A549 (cell line): Measurements from ENCODE around the gene NTNG1. TPM values are rescaled to one million over a fixed set of nuclear protein-coding genes. Genes with fewer than 3 reads are reported as not detected.

ENCODE experiments used
- ATAC-seq, 2 experiments: fragments of 200-7000 bp in 1 of 2; fragments of >200 bp in 1 of 2; cut with Nextera tagmentation in 1 of 2; cut with Tn5 transposase in 1 of 2; 3 replicates each; pipeline versions ENCODE4 v1.8.0 to v1.9.1; 2018 to 2020; ENCODE audit warnings: mild to moderate bottlenecking in 1 of 2, moderate library complexity in 1 of 2
- CTCF ChIA-PET: fragments of 300-600 bp; sonication (Branson Sonifier 250); formaldehyde crosslinking; extraction: SDS; loops from one replicate; lab custom pipeline; 2021; ENCODE audit warnings: antibody characterized with exemption, inconsistent platforms; lab: Yijun Ruan, JAX
- POLR2A ChIA-PET: fragments of 350-600 bp; formaldehyde crosslinking; extraction: SDS; loops from one replicate; lab custom pipeline; 2021; ENCODE audit warnings: antibody characterized with exemption, inconsistent platforms; lab: Yijun Ruan, JAX
- DNase-seq, 2 experiments: peaks; one replicate each; pipeline versions ENCODE4 v3.0.0 to v3.0.0-alpha.2; 2011 to 2016; ENCODE audit warnings: low read depth in 1 of 2, low spot score in 1 of 2
- FAIRE-seq: peaks from 2 replicates; lab custom pipeline; 2011; peaks lifted over from hg19 to GRCh38; lab: Jason Lieb, UNC
- H3K27ac ChIP-seq, 2 experiments: fragments of >200 bp; sonication (Bioruptor Twin); formaldehyde crosslinking; 3 replicates each; pipeline ENCODE4 v1.5.1; 2016 to 2017
- H3K4me1 ChIP-seq: fragments of >200 bp; sonication (Bioruptor Twin); formaldehyde crosslinking; 3 replicates; pipeline ENCODE4 v1.6.1; 2016
- H3K4me2 ChIP-seq: fragments of >200 bp; sonication (Bioruptor Twin); formaldehyde crosslinking; 3 replicates; pipeline ENCODE4 v1.6.1; 2016
- H3K4me3 ChIP-seq: fragments of >200 bp; sonication (Bioruptor Twin); formaldehyde crosslinking; 3 replicates; pipeline ENCODE4 v1.5.1; 2016
- H3K9me3 ChIP-seq: fragments of >200 bp; sonication (Bioruptor Twin); formaldehyde crosslinking; 3 replicates; pipeline ENCODE4 v1.6.1; 2016
- BHLHE40 ChIP-seq: IDR thresholded peaks from 2 replicates; pipeline ENCODE4 v1.6.1; 2012; ENCODE audit warnings: low read depth, low read length, inconsistent platforms
- CHD4 ChIP-seq: fragments of 200-600 bp; sonication (generic); IDR thresholded peaks from 2 replicates; pipeline ENCODE4 v1.6.1; 2016; ENCODE audit warnings: antibody characterized with exemption, mild to moderate bottlenecking, borderline replicate concordance
- EHMT2 ChIP-seq: fragments of 200-600 bp; sonication (generic); IDR thresholded peaks from 2 replicates; pipeline ENCODE4 v1.6.1; 2016; ENCODE audit warnings: antibody characterized with exemption, low read depth, mild to moderate bottlenecking, moderate library complexity
- EP300 ChIP-seq, 2 experiments: fragments of >200 bp; sonication (Bioruptor Twin); formaldehyde crosslinking; IDR thresholded peaks; 2 replicates in 1 of 2; 3 replicates in 1 of 2; pipeline ENCODE4 v1.6.1; 2016 to 2017
- ESRRA ChIP-seq: fragments of 150-350 bp; IDR thresholded peaks from 2 replicates; pipeline ENCODE4 v1.6.1; 2014; ENCODE audit warnings: mild to moderate bottlenecking, low read length, borderline replicate concordance
- FOSB ChIP-seq: fragments of 250-450 bp; sonication (Bioruptor Pico); IDR thresholded peaks from 2 replicates; pipeline ENCODE4 v1.5.0; 2020; ENCODE audit warnings: mild to moderate bottlenecking, moderate library complexity
- FOSL2 ChIP-seq, 2 experiments: fragments of 450-650 bp in 1 of 2; fragments of >200 bp in 1 of 2; sonication (Bioruptor Twin) in 1 of 2; formaldehyde crosslinking; IDR thresholded peaks; 2 replicates each; pipeline versions ENCODE4 v1.5.0 to v1.6.1; 2016 to 2020; ENCODE audit warnings: mild to moderate bottlenecking in 1 of 2, moderate library complexity in 1 of 2
- HDAC2 ChIP-seq: fragments of 200-600 bp; sonication (generic); IDR thresholded peaks from 2 replicates; pipeline ENCODE4 v1.6.1; 2016
- HOXA7 ChIP-seq: fragments of 250-450 bp; sonication (Bioruptor Pico); IDR thresholded peaks from 2 replicates; pipeline ENCODE4 v1.5.0; 2020; ENCODE audit warnings: mild to moderate bottlenecking, moderate library complexity
- HOXB5 ChIP-seq: fragments of 250-450 bp; sonication (Bioruptor Pico); IDR thresholded peaks from 2 replicates; pipeline ENCODE4 v1.5.0; 2020; ENCODE audit warnings: mild to moderate bottlenecking, moderate library complexity
- MAZ ChIP-seq: fragments of 150-350 bp; IDR thresholded peaks from 2 replicates; pipeline ENCODE4 v1.6.1; 2014; ENCODE audit warnings: antibody characterized with exemption, low read depth, low read length, borderline replicate concordance
- MYC ChIP-seq: IDR thresholded peaks from 2 replicates; pipeline ENCODE4 v1.6.1; 2012; ENCODE audit warnings: mild to moderate bottlenecking, inconsistent platforms, low read length, improper control_type of control experiment, borderline replicate concordance
- NFE2L2 ChIP-seq: fragments of 150-350 bp; conservative IDR thresholded peaks from 2 replicates; pipeline ENCODE4 v1.6.1; 2014; ENCODE audit warnings: low read length
- NR3C1 ChIP-seq: fragments of >200 bp; sonication (Bioruptor Twin); formaldehyde crosslinking; IDR thresholded peaks from 3 replicates; pipeline ENCODE4 v1.6.1; 2017
- RAD21 ChIP-seq, 2 experiments: fragments of >200 bp in 1 of 2; sonication (Bioruptor Twin) in 1 of 2; formaldehyde crosslinking in 1 of 2; IDR thresholded peaks in 1 of 2; conservative IDR thresholded peaks in 1 of 2; 2 replicates in 1 of 2; 3 replicates in 1 of 2; pipeline ENCODE4 v1.6.1; 2012 to 2018; ENCODE audit warnings: inconsistent platforms in 1 of 2
- RCOR1 ChIP-seq: fragments of 150-350 bp; IDR thresholded peaks from 2 replicates; pipeline ENCODE4 v1.6.1; 2014; ENCODE audit warnings: antibody characterized with exemption, low read length, low read depth
- SMC3 ChIP-seq: fragments of >200 bp; sonication (Bioruptor Twin); formaldehyde crosslinking; IDR thresholded peaks from 3 replicates; pipeline ENCODE4 v1.6.1; 2018; ENCODE audit warnings: inconsistent platforms
- WGBS: methylation state at CpG from one replicate; pipeline ENCODE4 v1.1.6; 2017; ENCODE audit errors: missing lambda C conversion rate; 5-methylcytosine and 5-hydroxymethylcytosine counted together
- polyA plus RNA-seq, 4 experiments: library from polyadenylated mRNA; depleted of rRNA in 3 of 4; stranded (reverse); fragments of >200 nt; fragmentation: RNase III in 1 of 4; extraction: RNeasy Plus Mini Kit Qiagen cat#74134 plus additional on column Dnase treatment in 1 of 4; gene quantifications; 2 replicates in 3 of 4; 3 replicates in 1 of 4; pipeline ENCODE4 v1.2.3, GENCODE V29; 2011 to 2017
- TF ChIP-seq, protein P1 (sequence below): fragments of >200 bp; sonication (Bioruptor Twin); formaldehyde crosslinking; IDR thresholded peaks from 3 replicates; pipeline ENCODE4 v1.6.1; 2016
- TF ChIP-seq, protein P2 (sequence below): fragments of 250-450 bp; sonication (Bioruptor Pico); IDR thresholded peaks from 2 replicates; pipeline ENCODE4 v1.5.0; 2021; ENCODE audit warnings: mild to moderate bottlenecking, moderate library complexity, borderline replicate concordance
- TF ChIP-seq, protein P3 (sequence below): fragments of 150-350 bp; IDR thresholded peaks from 2 replicates; pipeline ENCODE4 v1.6.1; 2014; ENCODE audit warnings: low read depth, mild to moderate bottlenecking, low read length
- TF ChIP-seq, protein P4 (sequence below): fragments of 200-600 bp; sonication (generic); IDR thresholded peaks from 2 replicates; pipeline ENCODE4 v1.6.1; 2016; ENCODE audit warnings: antibody characterized with exemption, mild to moderate bottlenecking, moderate library complexity
- TF ChIP-seq, protein P5 (sequence below): fragments of 450-650 bp; IDR thresholded peaks from 2 replicates; pipeline ENCODE4 v1.6.1; 2014; ENCODE audit warnings: antibody characterized with exemption

The NTNG1 gene
- polyA plus RNA-seq, 2 of the 4 experiments (the other 2 are of a cell fraction) = not detected

DNA sequence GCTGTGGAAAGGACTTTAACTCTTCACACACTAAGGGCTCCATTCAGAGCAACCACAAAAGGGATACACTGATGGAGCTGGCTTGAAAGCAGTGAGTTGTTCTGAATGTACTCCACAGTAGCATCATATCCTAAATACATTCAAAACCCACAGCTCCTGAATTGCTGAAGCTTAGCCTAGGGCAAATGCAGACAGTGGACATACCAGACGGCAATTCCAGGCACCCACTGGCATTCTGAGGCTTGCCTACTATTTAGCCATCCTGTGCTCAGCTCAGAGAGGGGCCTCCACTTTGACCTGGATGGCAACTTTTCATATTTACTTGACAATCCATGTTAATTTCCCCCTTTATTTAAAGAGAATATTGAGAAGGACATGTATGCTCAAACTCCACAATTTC, 303.5 kb downstream of the NTNG1 start (continued):
- TF ChIP-seq, protein P1, sequence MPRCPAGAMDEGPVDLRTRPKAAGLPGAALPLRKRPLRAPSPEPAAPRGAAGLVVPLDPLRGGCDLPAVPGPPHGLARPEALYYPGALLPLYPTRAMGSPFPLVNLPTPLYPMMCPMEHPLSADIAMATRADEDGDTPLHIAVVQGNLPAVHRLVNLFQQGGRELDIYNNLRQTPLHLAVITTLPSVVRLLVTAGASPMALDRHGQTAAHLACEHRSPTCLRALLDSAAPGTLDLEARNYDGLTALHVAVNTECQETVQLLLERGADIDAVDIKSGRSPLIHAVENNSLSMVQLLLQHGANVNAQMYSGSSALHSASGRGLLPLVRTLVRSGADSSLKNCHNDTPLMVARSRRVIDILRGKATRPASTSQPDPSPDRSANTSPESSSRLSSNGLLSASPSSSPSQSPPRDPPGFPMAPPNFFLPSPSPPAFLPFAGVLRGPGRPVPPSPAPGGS = no peak
- TF ChIP-seq MAZ (no peak), HOXA7 (CRISPR knock-in tag) (no peak), SMC3 (no peak), NFE2L2 (no peak), RAD21 (conservative IDR thresholded peaks at IDR 0.05 in 1 of 2, IDR thresholded peaks at IDR 0.05 in 1 of 2) (no peak), EP300 (IDR thresholded peaks at IDR 0.05) (no peak)

DNA sequence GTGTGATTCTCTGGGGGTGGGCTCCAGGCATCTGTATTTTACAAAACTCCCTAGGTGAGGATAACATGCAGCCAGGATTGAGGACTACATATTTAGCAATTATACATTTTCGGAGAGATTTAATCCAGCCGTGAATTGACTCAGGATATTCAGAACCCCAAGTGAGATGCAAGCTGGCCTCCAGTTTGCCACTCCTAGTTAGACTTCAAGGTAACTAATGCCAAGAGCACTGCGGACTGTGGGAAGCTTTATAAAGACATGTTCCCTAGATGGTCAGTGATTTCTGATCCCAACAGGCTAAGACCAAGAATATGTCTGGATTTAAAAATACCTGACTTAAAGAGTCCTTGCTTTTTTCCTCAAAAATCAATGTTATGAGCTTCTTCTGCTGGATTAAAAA, 308.5 kb downstream of the NTNG1 start:
- TF ChIP-seq BHLHE40 (no peak), MYC (no peak), EHMT2 (no peak), CHD4 (no peak), FOSL2 (IDR thresholded peaks at IDR 0.05) (no peak), FOSL2 (CRISPR knock-in tag; IDR thresholded peaks at IDR 0.05) (no peak), NR3C1 (no peak)
- no peak for ATAC-seq
- FAIRE-seq = no peak
- Histone ChIP-seq H3K4me1 (no peaks in the 10 kb centered on the region), H3K4me3 (no peak overlapping the region), H3K9me3 (no peaks in the 10 kb centered on the region), H3K4me2 (no peak overlapping the region), H3K27ac (no peak overlapping the region)
- ChIA-PET CTCF (no interaction called here), POLR2A (no interaction called here)
- 63% methylated on average over 3 of the region's 3 CpGs for whole genome bisulfite sequencing
- no peak for DNase-seq

DNA sequence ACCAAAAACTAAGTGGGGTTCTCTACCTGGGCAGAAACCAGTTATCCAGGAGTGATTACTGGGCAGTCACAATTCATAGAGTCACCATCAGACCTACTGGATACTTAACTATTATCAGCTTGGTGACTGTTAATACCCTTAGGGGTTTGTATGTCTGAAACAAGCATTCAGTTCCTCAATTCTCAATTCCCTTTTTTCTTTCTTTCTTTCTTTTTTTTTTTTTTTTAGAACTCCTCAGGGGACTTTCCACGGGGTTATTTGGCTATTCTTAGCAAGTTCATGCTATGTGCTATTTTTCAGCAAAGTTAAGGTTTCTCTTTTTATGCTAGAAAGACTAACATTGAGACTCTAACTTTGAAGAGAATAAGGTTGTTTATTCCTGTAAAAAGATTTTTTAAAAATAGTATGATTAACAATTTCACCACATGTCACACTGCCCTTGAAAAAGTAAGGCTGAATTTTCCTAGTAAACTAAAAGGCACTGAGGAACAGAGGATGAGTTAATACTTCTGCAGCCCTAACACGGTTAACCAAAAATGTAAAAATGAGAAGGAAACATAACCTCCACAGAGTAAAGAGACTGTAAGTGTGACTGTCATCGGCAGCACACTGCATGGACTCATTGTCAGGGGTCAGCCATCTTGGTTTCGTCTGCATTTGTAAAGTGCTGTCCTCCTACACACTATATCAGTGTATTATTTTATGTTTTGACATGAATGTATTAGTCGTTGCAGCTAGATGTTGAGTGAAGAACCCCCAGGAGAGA, 310.2 kb downstream of the NTNG1 start:
- H3K27ac ChIP-seq = no peak overlapping the region
- CTCF ChIA-PET = no interaction called here
- no peak for FAIRE-seq
- TF ChIP-seq MYC = no peak
- TF ChIP-seq, protein P2, sequence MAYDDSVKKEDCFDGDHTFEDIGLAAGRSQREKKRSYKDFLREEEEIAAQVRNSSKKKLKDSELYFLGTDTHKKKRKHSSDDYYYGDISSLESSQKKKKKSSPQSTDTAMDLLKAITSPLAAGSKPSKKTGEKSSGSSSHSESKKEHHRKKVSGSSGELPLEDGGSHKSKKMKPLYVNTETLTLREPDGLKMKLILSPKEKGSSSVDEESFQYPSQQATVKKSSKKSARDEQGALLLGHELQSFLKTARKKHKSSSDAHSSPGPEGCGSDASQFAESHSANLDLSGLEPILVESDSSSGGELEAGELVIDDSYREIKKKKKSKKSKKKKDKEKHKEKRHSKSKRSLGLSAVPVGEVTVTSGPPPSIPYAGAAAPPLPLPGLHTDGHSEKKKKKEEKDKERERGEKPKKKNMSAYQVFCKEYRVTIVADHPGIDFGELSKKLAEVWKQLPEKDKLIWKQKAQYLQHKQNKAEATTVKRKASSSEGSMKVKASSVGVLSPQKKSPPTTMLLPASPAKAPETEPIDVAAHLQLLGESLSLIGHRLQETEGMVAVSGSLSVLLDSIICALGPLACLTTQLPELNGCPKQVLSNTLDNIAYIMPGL (CRISPR knock-in tag) = no peak
- TF ChIP-seq FOSB (CRISPR knock-in tag) = no peak
- TF ChIP-seq HDAC2 = no peak
- TF ChIP-seq, protein P3, sequence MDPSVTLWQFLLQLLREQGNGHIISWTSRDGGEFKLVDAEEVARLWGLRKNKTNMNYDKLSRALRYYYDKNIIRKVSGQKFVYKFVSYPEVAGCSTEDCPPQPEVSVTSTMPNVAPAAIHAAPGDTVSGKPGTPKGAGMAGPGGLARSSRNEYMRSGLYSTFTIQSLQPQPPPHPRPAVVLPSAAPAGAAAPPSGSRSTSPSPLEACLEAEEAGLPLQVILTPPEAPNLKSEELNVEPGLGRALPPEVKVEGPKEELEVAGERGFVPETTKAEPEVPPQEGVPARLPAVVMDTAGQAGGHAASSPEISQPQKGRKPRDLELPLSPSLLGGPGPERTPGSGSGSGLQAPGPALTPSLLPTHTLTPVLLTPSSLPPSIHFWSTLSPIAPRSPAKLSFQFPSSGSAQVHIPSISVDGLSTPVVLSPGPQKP = no peak
- TF ChIP-seq, protein P4, sequence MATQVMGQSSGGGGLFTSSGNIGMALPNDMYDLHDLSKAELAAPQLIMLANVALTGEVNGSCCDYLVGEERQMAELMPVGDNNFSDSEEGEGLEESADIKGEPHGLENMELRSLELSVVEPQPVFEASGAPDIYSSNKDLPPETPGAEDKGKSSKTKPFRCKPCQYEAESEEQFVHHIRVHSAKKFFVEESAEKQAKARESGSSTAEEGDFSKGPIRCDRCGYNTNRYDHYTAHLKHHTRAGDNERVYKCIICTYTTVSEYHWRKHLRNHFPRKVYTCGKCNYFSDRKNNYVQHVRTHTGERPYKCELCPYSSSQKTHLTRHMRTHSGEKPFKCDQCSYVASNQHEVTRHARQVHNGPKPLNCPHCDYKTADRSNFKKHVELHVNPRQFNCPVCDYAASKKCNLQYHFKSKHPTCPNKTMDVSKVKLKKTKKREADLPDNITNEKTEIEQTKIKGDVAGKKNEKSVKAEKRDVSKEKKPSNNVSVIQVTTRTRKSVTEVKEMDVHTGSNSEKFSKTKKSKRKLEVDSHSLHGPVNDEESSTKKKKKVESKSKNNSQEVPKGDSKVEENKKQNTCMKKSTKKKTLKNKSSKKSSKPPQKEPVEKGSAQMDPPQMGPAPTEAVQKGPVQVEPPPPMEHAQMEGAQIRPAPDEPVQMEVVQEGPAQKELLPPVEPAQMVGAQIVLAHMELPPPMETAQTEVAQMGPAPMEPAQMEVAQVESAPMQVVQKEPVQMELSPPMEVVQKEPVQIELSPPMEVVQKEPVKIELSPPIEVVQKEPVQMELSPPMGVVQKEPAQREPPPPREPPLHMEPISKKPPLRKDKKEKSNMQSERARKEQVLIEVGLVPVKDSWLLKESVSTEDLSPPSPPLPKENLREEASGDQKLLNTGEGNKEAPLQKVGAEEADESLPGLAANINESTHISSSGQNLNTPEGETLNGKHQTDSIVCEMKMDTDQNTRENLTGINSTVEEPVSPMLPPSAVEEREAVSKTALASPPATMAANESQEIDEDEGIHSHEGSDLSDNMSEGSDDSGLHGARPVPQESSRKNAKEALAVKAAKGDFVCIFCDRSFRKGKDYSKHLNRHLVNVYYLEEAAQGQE = no peak
- TF ChIP-seq BHLHE40 = no peak
- no peak for TF ChIP-seq FOSL2 (IDR thresholded peaks at IDR 0.05)
- no peak for TF ChIP-seq FOSL2 (CRISPR knock-in tag; IDR thresholded peaks at IDR 0.05)
- no peak for TF ChIP-seq RCOR1
- TF ChIP-seq, protein P5, sequence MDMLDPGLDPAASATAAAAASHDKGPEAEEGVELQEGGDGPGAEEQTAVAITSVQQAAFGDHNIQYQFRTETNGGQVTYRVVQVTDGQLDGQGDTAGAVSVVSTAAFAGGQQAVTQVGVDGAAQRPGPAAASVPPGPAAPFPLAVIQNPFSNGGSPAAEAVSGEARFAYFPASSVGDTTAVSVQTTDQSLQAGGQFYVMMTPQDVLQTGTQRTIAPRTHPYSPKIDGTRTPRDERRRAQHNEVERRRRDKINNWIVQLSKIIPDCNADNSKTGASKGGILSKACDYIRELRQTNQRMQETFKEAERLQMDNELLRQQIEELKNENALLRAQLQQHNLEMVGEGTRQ = no peak
- TF ChIP-seq NR3C1 = no peak
- TF ChIP-seq ESRRA = no peak
- no peak for TF ChIP-seq SMC3
- no peak for TF ChIP-seq HOXB5 (CRISPR knock-in tag)
- 33% methylated on average over 5 of the region's 5 CpGs for WGBS
- H3K4me1 ChIP-seq = no peaks in the 10 kb centered on the region
- POLR2A ChIA-PET = no interaction called here
- no peak for DNase-seq
- no peaks in the 10 kb centered on the region for H3K9me3 ChIP-seq
- no peak overlapping the region for H3K4me3 ChIP-seq
- H3K4me2 ChIP-seq = no peak overlapping the region
- ATAC-seq = no peak
